ENCODE measurements around the gene PAXIP1. TPM values are rescaled to one million over a fixed set of nuclear protein-coding genes. Genes with fewer than 3 reads are reported as not detected.

PAXIP1 gene
- total RNA-seq, 1 donor from 2014 or later: 5.8 TPM

GRCh38 chr7:154956427-154956826 is 46.5 kb downstream of the PAXIP1 start:
- Histone ChIP-seq H3K4me1 (no peaks in the 10 kb centered on the region), H3K36me3 (peaks cover 91% of the 10 kb centered on the region), H3K9me3 (replicated peaks) (no peaks in the 10 kb centered on the region), H3K4me3 (no peak overlapping the region), H3K27ac (replicated peaks) (no peak overlapping the region), H3K27me3 (ENCODE audit: low read depth) (no peaks in the 10 kb centered on the region)
- no peak for TF ChIP-seq CTCF (IDR thresholded peaks at IDR 0.05; ENCODE audit: borderline replicate concordance)
- DNase-seq: no peak
- intact Hi-C loops (cut with micrococcal nuclease): no loop called here

GRCh38 chr7:154953006-154953684 is 49.8 kb downstream of the PAXIP1 start:
- peak; percentile 36 for DNase-seq
- H3K27me3 ChIP-seq (ENCODE audit: low read depth): no peaks in the 10 kb centered on the region
- TF ChIP-seq CTCF (IDR thresholded peaks at IDR 0.05; ENCODE audit: borderline replicate concordance): peak; percentile 68
- no peaks in the 10 kb centered on the region for H3K4me1 ChIP-seq
- no peak overlapping the region for H3K4me3 ChIP-seq
- intact Hi-C loops (cut with micrococcal nuclease): no loop called here
- H3K27ac ChIP-seq (replicated peaks): no peak overlapping the region
- no peaks in the 10 kb centered on the region for H3K9me3 ChIP-seq (replicated peaks)
- H3K36me3 ChIP-seq: peaks cover 90% of the 10 kb centered on the region

GRCh38 chr7:154950960-154951359 is 52.0 kb downstream of the PAXIP1 start:
- Histone ChIP-seq H3K36me3 (peaks cover 96% of the 10 kb centered on the region), H3K9me3 (replicated peaks) (no peaks in the 10 kb centered on the region), H3K27me3 (ENCODE audit: low read depth) (no peaks in the 10 kb centered on the region), H3K27ac (replicated peaks) (no peak overlapping the region), H3K4me3 (no peak overlapping the region), H3K4me1 (no peaks in the 10 kb centered on the region)
- intact Hi-C loops (cut with micrococcal nuclease): no loop called here
- no peak for DNase-seq
- TF ChIP-seq CTCF (IDR thresholded peaks at IDR 0.05; ENCODE audit: borderline replicate concordance): no peak

DNA sequence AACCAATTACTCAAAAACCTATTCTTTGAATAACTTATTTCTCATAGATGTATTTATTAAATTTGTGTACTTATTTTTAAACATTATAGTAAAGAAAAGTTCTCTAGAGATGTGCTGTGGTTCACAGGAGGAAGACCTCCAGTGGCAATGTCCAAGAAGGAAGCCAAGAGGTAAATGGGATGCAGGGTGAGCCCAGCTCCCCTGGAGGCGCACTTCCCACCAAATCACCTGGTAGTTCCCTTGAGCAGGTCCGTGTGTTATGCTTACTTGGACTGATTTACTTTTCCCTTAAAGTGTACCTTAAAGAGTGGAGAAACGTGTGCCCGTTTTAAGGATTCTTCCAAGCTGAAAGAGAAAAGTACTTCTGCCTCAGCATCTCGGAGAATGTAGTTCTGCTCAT is 55.3 kb downstream of the PAXIP1 start:
- intact Hi-C loops (cut with micrococcal nuclease): no loop called here
- DNase-seq: no peak
- no peaks in the 10 kb centered on the region for H3K4me1 ChIP-seq
- no peak overlapping the region for H3K4me3 ChIP-seq
- H3K9me3 ChIP-seq (replicated peaks): no peaks in the 10 kb centered on the region
- TF ChIP-seq CTCF (IDR thresholded peaks at IDR 0.05; ENCODE audit: borderline replicate concordance): no peak
- H3K36me3 ChIP-seq: peaks cover 92% of the 10 kb centered on the region
- no peak overlapping the region for H3K27ac ChIP-seq (replicated peaks)
- no peaks in the 10 kb centered on the region for H3K27me3 ChIP-seq (ENCODE audit: low read depth)

DNA sequence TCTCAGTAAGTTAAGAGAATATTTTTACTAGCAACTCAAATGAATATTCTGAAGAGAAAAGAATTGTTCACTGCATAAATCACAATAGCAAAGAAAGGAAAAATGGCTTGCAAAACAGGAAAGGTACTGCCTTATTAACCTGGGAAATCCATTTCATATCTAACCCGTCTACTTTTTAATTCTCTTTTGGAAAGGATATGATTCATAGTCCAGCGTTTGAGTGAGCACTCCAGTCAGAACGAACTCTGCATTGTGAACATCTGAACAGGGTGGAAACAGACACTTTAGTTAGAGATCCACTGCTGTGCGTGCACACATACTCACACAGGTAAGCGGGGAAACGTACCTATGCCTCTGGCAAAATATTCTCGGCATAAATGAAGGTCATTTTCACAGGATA is 56.8 kb downstream of the PAXIP1 start:
- no peaks in the 10 kb centered on the region for H3K4me1 ChIP-seq
- no peaks in the 10 kb centered on the region for H3K9me3 ChIP-seq (replicated peaks)
- peaks cover 80% of the 10 kb centered on the region for H3K36me3 ChIP-seq
- DNase-seq: no peak
- H3K27ac ChIP-seq (replicated peaks): no peak overlapping the region
- TF ChIP-seq CTCF (IDR thresholded peaks at IDR 0.05; ENCODE audit: borderline replicate concordance): no peak
- no peak overlapping the region for H3K4me3 ChIP-seq
- H3K27me3 ChIP-seq (ENCODE audit: low read depth): no peaks in the 10 kb centered on the region
- intact Hi-C loops (cut with micrococcal nuclease): no loop called here
